WTC11 (cell line): ENCODE results near the gene PRR22. TPM values are rescaled to one million over a fixed set of nuclear protein-coding genes. Genes with fewer than 3 reads are reported as not detected.

Experiments used
- ATAC-seq: fragments of 200-7000 bp; cut with Tn5 transposase; 2 replicates; pipeline ENCODE4 v1.10.0; 2021; ENCODE audit warnings: mild to moderate bottlenecking, moderate library complexity
- CTCF ChIA-PET: fragments of 300-600 bp; sonication (Branson Sonifier 250); formaldehyde crosslinking; loops from one replicate; lab custom pipeline; 2021; ENCODE audit warnings: antibody characterized with exemption; lab: Charles Lee
- POLR2A ChIA-PET: fragments of 350-600 bp; sonication (Branson Sonifier 250); formaldehyde crosslinking; loops from one replicate; lab custom pipeline; 2021; ENCODE audit warnings: antibody characterized with exemption; lab: Charles Lee
- DNase-seq: peaks from one replicate; pipeline ENCODE4 v3.0.0; 2021; ENCODE audit warnings: low spot score
- H3K27ac Mint-ChIP-seq: 2 replicates; pipeline ENCODE4 v1.8.0; 2021; ENCODE audit warnings: mixed read lengths
- H3K27me3 Mint-ChIP-seq: 2 replicates; pipeline ENCODE4 v1.8.0; 2021; ENCODE audit warnings: low read depth, mild to moderate bottlenecking, moderate library complexity, mixed read lengths
- H3K36me3 Mint-ChIP-seq: 2 replicates; pipeline ENCODE4 v1.8.0; 2021; ENCODE audit warnings: mixed read lengths
- H3K4me1 Mint-ChIP-seq: 2 replicates; pipeline ENCODE4 v1.8.0; 2022; ENCODE audit warnings: mixed read lengths
- H3K4me3 Mint-ChIP-seq: 2 replicates; pipeline ENCODE4 v1.8.0; 2021; ENCODE audit warnings: mild to moderate bottlenecking, moderate library complexity, mixed read lengths
- H3K9me3 Mint-ChIP-seq: 2 replicates; pipeline ENCODE4 v1.8.0; 2021; ENCODE audit warnings: mixed read lengths
- CREM ChIP-seq: sonication (generic); formaldehyde crosslinking; IDR thresholded peaks from 2 replicates; pipeline ENCODE4 v1.8.1; 2022; ENCODE audit warnings: mild to moderate bottlenecking, missing genetic modification reagents, moderate library complexity
- ELF4 ChIP-seq: sonication (generic); formaldehyde crosslinking; IDR thresholded peaks from 2 replicates; pipeline ENCODE4 v1.8.1; 2022; ENCODE audit warnings: low read depth, mild to moderate bottlenecking, moderate library complexity, missing genetic modification reagents
- ESRRA ChIP-seq: sonication (generic); formaldehyde crosslinking; IDR thresholded peaks from 2 replicates; pipeline ENCODE4 v1.8.1; 2022; ENCODE audit warnings: mild to moderate bottlenecking, missing genetic modification reagents, borderline replicate concordance
- FOXK1 ChIP-seq: sonication (generic); formaldehyde crosslinking; IDR thresholded peaks from 2 replicates; pipeline ENCODE4 v1.8.0; 2022; ENCODE audit warnings: mild to moderate bottlenecking, moderate library complexity, missing genetic modification reagents
- FOXP1 ChIP-seq: sonication (generic); formaldehyde crosslinking; IDR thresholded peaks from 2 replicates; pipeline ENCODE4 v1.8.0; 2022; ENCODE audit warnings: missing genetic modification reagents, mild to moderate bottlenecking, moderate library complexity, borderline replicate concordance
- FOXP4 ChIP-seq: sonication (generic); formaldehyde crosslinking; IDR thresholded peaks from 2 replicates; pipeline ENCODE4 v1.8.0; 2022; ENCODE audit warnings: mild to moderate bottlenecking, missing genetic modification reagents
- IRF2 ChIP-seq: sonication (generic); formaldehyde crosslinking; IDR thresholded peaks from 2 replicates; pipeline ENCODE4 v1.8.0; 2022; ENCODE audit warnings: low read depth, missing genetic modification reagents, borderline replicate concordance
- KAT7 ChIP-seq: sonication (generic); formaldehyde crosslinking; IDR thresholded peaks from 2 replicates; pipeline ENCODE4 v1.8.1; 2023; ENCODE audit warnings: missing genetic modification reagents, mild to moderate bottlenecking, borderline replicate concordance
- MXD4 ChIP-seq: fragments of 250-450 bp; sonication (Bioruptor Pico); IDR thresholded peaks from 2 replicates; pipeline ENCODE4 v1.8.0; 2021; ENCODE audit warnings: mild to moderate bottlenecking, moderate library complexity, borderline replicate concordance
- NFYB ChIP-seq: sonication (generic); formaldehyde crosslinking; conservative IDR thresholded peaks from 2 replicates; pipeline ENCODE4 v1.8.0; 2022; ENCODE audit warnings: low read depth, missing genetic modification reagents
- NR2C2 ChIP-seq: sonication (generic); formaldehyde crosslinking; IDR thresholded peaks from 2 replicates; pipeline ENCODE4 v1.8.0; 2022; ENCODE audit warnings: mild to moderate bottlenecking, missing genetic modification reagents
- OVOL2 ChIP-seq: fragments of 250-450 bp; sonication (Bioruptor Pico); IDR thresholded peaks from 2 replicates; pipeline ENCODE4 v1.9.0; 2021; ENCODE audit warnings: mild to moderate bottlenecking, borderline replicate concordance
- PREB ChIP-seq: sonication (generic); formaldehyde crosslinking; IDR thresholded peaks from 2 replicates; pipeline ENCODE4 v1.8.1; 2022; ENCODE audit warnings: mild to moderate bottlenecking, missing genetic modification reagents, moderate library complexity, borderline replicate concordance
- PRRX2 ChIP-seq: fragments of 250-450 bp; sonication (Bioruptor Pico); IDR thresholded peaks from 2 replicates; pipeline ENCODE4 v1.8.0; 2021; ENCODE audit warnings: mild to moderate bottlenecking
- SMAD4 ChIP-seq: sonication (generic); formaldehyde crosslinking; IDR thresholded peaks from 2 replicates; pipeline ENCODE4 v1.8.0; 2022; ENCODE audit warnings: mild to moderate bottlenecking, missing genetic modification reagents
- SP1 ChIP-seq: sonication (generic); formaldehyde crosslinking; conservative IDR thresholded peaks from 2 replicates; pipeline ENCODE4 v1.8.1; 2022; ENCODE audit warnings: missing genetic modification reagents
- total RNA-seq: library from RNA; stranded (reverse); gene quantifications from 3 replicates; pipeline ENCODE4 v1.2.3, GENCODE V29; 2021
- TF ChIP-seq, protein P1 (sequence below): sonication (generic); formaldehyde crosslinking; IDR thresholded peaks from 2 replicates; pipeline ENCODE4 v1.8.1; 2022; ENCODE audit warnings: mild to moderate bottlenecking, moderate library complexity, missing genetic modification reagents
- TF ChIP-seq, protein P2 (sequence below): sonication (generic); formaldehyde crosslinking; IDR thresholded peaks from 2 replicates; pipeline ENCODE4 v1.8.0; 2022; ENCODE audit warnings: mild to moderate bottlenecking, missing genetic modification reagents
- TF ChIP-seq, protein P3 (sequence below): sonication (generic); formaldehyde crosslinking; IDR thresholded peaks from 2 replicates; pipeline ENCODE4 v1.8.0; 2022; ENCODE audit warnings: mild to moderate bottlenecking, missing genetic modification reagents
- TF ChIP-seq, protein P4 (sequence below): fragments of 200-600 bp; IDR thresholded peaks from 2 replicates; pipeline ENCODE4 v1.8.0; 2022; ENCODE audit warnings: antibody characterized with exemption

Gene PRR22
- total RNA-seq, 1 experiment from 2014 or later = 3.3 TPM

GRCh38 chr19:5806905-5807304 lies 22.4 kb upstream of the PRR22 start (continued):
- no peak for TF ChIP-seq PREB (CRISPR knock-in tag)
- TF ChIP-seq, protein P1, sequence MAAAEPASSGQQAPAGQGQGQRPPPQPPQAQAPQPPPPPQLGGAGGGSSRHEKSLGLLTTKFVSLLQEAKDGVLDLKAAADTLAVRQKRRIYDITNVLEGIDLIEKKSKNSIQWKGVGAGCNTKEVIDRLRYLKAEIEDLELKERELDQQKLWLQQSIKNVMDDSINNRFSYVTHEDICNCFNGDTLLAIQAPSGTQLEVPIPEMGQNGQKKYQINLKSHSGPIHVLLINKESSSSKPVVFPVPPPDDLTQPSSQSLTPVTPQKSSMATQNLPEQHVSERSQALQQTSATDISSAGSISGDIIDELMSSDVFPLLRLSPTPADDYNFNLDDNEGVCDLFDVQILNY (CRISPR knock-in tag) = no peak
- TF ChIP-seq, protein P2, sequence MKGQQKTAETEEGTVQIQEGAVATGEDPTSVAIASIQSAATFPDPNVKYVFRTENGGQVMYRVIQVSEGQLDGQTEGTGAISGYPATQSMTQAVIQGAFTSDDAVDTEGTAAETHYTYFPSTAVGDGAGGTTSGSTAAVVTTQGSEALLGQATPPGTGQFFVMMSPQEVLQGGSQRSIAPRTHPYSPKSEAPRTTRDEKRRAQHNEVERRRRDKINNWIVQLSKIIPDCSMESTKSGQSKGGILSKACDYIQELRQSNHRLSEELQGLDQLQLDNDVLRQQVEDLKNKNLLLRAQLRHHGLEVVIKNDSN (CRISPR knock-in tag) = no peak

GRCh38 chr19:5806133-5806489 lies 21.6 kb upstream of the PRR22 start:
- Mint-ChIP-seq H3K9me3 (no peaks in the 10 kb centered on the region), H3K36me3 (no peaks in the 10 kb centered on the region), H3K27me3 (peaks cover 39% of the 10 kb centered on the region), H3K4me3 (peak overlapping the region; percentile 68), H3K27ac (no peak overlapping the region), H3K4me1 (peaks cover 13% of the 10 kb centered on the region)
- POLR2A ChIA-PET = interaction anchor here (1.0 kb wide), 1 partner anchor 22 kb away, joined by 4 read pairs; no protein-coding TSS in a partner anchor
- TF ChIP-seq CREM (CRISPR knock-in tag) (no peak), ELF4 (CRISPR knock-in tag) (no peak), SMAD4 (CRISPR knock-in tag) (no peak), NR2C2 (CRISPR knock-in tag) (no peak), ESRRA (no peak), FOXK1 (CRISPR knock-in tag) (no peak), NFYB (CRISPR knock-in tag) (no peak), PRRX2 (CRISPR knock-in tag) (no peak), FOXP4 (CRISPR knock-in tag) (no peak), KAT7 (no peak), FOXP1 (CRISPR knock-in tag) (no peak), OVOL2 (CRISPR knock-in tag) (no peak)
- TF ChIP-seq, protein P2 (CRISPR knock-in tag) = no peak
- TF ChIP-seq, protein P3, sequence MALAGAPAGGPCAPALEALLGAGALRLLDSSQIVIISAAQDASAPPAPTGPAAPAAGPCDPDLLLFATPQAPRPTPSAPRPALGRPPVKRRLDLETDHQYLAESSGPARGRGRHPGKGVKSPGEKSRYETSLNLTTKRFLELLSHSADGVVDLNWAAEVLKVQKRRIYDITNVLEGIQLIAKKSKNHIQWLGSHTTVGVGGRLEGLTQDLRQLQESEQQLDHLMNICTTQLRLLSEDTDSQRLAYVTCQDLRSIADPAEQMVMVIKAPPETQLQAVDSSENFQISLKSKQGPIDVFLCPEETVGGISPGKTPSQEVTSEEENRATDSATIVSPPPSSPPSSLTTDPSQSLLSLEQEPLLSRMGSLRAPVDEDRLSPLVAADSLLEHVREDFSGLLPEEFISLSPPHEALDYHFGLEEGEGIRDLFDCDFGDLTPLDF (CRISPR knock-in tag) = no peak
- ATAC-seq (no peak; the same call in 1 of the 2 replicates), DNase-seq (no peak)
- CTCF ChIA-PET = interaction anchor here (0.9 to 4.1 kb wide), 6 partner anchors 16 to 216 kb away, joined by 5 to 19 read pairs (median 8); no protein-coding TSS in a partner anchor

- peak overlapping the region; percentile 68 for H3K4me3 Mint-ChIP-seq
- no peaks in the 10 kb centered on the region for H3K9me3 Mint-ChIP-seq
- ATAC-seq (peak; percentile 56), DNase-seq (peak; percentile 95)
- no peaks in the 10 kb centered on the region for H3K36me3 Mint-ChIP-seq
- no peak overlapping the region for H3K27ac Mint-ChIP-seq
- ChIA-PET POLR2A (no interaction called here), CTCF (interaction anchor here (1.9 to 4.1 kb wide), 2 partner anchors 17 to 22 kb away, joined by 18 to 19 read pairs; no protein-coding TSS in a partner anchor)
- peaks cover 44% of the 10 kb centered on the region for H3K27me3 Mint-ChIP-seq
- peaks cover 13% of the 10 kb centered on the region for H3K4me1 Mint-ChIP-seq
- TF ChIP-seq SP1 (CRISPR knock-in tag) (0 out of 2 replicates have a peak, but pooled peaks have one; percentile 52), FOXK1 (CRISPR knock-in tag) (peak; percentile 50; the same call in 1 of the 2 replicates), IRF2 (CRISPR knock-in tag) (no peak), SMAD4 (CRISPR knock-in tag) (no peak), MXD4 (no peak), FOXP1 (CRISPR knock-in tag) (peak; percentile 53; the same call in 1 of the 2 replicates)
- TF ChIP-seq, protein P4, sequence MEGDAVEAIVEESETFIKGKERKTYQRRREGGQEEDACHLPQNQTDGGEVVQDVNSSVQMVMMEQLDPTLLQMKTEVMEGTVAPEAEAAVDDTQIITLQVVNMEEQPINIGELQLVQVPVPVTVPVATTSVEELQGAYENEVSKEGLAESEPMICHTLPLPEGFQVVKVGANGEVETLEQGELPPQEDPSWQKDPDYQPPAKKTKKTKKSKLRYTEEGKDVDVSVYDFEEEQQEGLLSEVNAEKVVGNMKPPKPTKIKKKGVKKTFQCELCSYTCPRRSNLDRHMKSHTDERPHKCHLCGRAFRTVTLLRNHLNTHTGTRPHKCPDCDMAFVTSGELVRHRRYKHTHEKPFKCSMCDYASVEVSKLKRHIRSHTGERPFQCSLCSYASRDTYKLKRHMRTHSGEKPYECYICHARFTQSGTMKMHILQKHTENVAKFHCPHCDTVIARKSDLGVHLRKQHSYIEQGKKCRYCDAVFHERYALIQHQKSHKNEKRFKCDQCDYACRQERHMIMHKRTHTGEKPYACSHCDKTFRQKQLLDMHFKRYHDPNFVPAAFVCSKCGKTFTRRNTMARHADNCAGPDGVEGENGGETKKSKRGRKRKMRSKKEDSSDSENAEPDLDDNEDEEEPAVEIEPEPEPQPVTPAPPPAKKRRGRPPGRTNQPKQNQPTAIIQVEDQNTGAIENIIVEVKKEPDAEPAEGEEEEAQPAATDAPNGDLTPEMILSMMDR = peak; percentile 61
These were observed 21.1 kb upstream of the PRR22 start for GRCh38 chr19:5805462-5806132.
